Daoy (cell line): Measurements from ENCODE around the gene ABLIM1. TPM values are rescaled to one million over a fixed set of nuclear protein-coding genes. Genes with fewer than 3 reads are reported as not detected.

Experiments
- DNase-seq: peaks from one replicate; pipeline ENCODE4 v3.0.0-alpha.2; 2015; ENCODE audit warnings: low read depth
- total RNA-seq: library from RNA; depleted of rRNA; stranded (reverse); fragments of >200 nt; shearing (Covaris generic); gene quantifications from 2 replicates; pipeline ENCODE4 v1.2.3, GENCODE V29; 2014

The ABLIM1 gene
- total RNA-seq, 1 experiment from 2014 or later, result 3.0 TPM

DNA sequence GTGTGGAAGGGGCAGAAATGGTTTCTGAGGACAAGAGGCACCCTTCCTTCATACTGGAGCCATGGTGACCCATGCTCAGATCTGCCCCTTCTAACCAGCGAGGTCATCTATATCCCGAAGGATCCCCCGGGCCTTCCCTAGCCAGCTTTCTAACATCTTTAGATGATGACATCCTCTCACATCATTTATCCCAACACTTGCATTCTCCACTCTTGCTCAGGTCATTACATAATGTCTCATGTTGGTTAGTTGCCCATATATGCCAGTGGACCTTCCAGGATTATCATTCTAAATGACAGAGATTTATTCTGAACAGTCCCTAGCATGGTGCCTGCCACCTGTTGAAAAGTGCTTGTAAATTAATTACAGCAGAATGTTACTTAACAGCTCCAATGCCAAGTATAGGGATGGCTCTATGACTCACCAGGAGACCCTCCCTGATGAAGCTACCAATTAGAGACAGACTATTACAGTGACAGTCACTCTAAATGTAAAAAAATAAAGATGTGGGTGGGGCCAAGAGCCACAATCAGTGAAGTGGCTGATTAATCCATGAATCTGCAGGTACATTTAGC lies 22.6 kb upstream of the ABLIM1 start:
- no peak for DNase-seq

DNA sequence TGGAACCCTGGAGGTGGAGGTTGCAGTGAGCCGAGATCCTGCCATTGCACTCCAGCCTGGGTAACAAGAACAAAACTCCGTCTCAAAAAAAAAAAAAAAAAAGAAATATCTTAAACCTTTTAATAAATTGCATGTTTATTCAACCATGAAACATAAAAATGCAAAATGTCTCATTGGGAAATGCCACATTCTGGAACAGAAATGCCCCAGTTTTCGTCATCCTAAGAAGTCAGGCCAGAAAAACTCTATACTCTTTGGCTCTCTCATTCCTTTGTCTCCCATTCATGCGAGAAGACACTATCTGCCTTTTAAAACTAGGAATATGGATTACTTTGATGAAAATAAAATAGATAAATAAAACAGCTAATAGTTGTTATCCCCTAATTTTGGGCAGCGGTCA lies 21.5 kb upstream of the ABLIM1 start:
- no peak for DNase-seq

- no peak for DNase-seq
These were observed 20.7 kb upstream of the ABLIM1 start for GRCh38 chr10:114678820-114679219.

DNA sequence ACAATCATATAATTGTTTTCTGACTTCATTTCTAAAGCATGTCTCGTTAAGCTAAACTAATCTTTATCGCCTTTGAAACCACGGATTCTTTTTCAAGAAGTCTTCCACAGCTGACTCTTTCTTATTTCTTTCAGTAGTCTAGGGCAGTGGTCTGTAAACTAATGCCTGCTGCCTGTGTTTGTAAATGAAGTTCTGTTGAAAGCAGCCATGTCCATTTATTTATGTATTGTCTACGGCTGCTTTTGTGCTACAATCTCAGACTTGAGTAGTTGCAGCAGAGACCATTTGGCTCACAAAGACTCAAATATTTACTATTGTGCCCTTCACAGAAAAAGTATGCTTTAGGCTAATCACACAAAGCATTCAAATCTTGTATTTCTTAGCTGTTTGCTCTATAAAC lies 20.3 kb upstream of the ABLIM1 start:
- no peak for DNase-seq

GRCh38 chr10:114674346-114674745 lies 16.3 kb upstream of the ABLIM1 start:
- DNase-seq, result no peak

- no peak for DNase-seq
These were observed 11.6 kb upstream of the ABLIM1 start for GRCh38 chr10:114669648-114670047.

DNA sequence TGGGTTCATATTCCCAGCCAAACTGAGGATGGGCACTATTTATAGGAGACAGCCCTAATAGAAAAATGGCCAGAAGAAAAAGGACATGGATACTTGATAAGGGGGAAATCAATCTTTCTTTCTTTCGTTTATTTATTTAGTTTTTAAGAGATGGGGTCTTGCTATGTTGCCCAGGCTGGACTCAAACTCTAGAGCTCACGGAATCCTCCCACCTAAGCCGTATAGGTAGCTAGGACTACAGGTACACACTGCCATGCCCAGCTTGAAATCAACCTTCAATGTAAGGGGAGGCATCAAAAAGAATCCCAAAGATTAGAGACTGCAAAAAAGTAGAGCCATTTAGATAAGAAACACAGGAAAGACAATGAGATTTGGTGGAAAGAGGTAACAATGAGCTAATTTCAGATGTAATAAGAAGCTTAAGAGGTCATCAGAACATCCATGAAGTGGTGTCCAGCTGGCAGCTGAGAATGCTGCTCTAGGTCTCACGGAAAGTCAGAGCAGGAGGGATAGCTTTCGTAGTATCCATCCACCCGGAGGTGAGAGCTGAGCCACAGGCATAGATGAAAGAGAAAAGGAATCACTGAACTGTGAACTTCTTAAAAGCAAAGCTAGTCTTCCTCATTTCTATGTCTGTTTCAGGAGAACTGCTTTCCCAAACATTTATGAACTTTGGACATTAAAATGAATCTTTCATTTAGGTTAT lies 10.5 kb upstream of the ABLIM1 start:
- no peak for DNase-seq

- DNase-seq, result no peak
These were observed 7.8 kb upstream of the ABLIM1 start for GRCh38 chr10:114665873-114666272.

GRCh38 chr10:114665406-114665805 lies 7.3 kb upstream of the ABLIM1 start:
- DNase-seq, result no peak

DNA sequence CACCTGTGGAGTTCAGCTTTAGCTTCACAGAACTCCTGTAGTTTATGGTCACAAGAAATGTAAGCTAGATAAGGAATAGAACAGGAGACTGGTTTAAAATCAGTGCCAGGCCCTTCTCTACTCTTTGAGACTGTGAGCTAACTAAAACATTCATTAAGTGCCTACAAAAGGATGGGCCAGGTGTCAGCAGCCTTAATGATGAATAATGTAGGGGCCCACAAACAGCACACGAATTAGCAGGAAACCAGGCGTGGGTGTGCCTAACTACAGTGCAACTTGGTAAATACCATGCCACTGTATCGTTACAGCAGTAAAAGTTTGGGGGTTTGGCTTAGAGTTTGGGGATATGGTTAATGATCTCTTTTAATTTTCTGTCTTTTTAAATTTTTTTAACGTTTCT lies 6.1 kb upstream of the ABLIM1 start:
- DNase-seq, result no peak

DNA sequence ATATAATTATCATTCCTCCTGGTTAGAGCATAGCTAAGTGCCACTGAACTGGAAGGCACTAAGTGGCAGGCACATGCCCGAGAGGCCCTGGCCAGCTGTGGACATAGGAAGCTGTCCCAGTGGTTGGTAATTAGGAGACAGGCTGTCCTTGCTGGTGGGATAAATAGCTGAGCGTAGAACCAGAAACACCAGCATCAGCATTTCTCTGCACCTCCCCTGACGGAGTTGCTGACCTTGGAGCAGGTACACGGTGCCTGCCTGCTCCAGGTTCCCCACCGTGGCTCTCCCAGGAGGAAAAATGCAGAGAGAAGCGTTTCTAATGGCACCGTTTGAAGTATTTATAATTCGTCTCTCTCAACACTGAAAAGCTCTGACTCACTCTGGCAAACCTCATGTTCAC lies 5.6 kb upstream of the ABLIM1 start:
- no peak for DNase-seq

- DNase-seq, result no peak
These were observed 4.7 kb upstream of the ABLIM1 start for GRCh38 chr10:114662646-114663217.

- no peak for DNase-seq
These were observed 3.3 kb upstream of the ABLIM1 start for GRCh38 chr10:114661212-114661880.

DNA sequence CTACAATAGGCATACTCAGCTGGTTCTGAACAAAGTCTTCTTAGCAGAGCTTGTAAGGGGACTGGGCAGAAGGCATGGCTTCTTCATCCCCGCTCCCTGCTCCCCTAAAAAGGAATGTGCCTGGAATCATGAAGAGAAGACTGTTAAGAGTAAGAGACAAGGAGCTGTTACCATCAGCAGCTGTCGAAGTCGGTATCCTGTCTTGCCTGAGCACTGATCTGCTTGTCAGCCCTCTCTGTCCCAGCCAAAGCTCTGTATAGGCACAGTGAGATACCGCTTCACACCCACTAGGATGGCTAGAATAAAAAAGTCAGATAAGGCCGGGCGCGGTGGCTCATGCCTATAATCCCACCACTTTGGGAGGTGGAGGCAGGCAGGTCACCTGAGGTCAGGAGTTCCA lies 2.4 kb downstream of the ABLIM1 start:
- no peak for DNase-seq

GRCh38 chr10:114654822-114655575 lies 3.1 kb downstream of the ABLIM1 start:
- no peak for DNase-seq

- DNase-seq, result no peak
These were observed 4.1 kb downstream of the ABLIM1 start for GRCh38 chr10:114653926-114654325.

GRCh38 chr10:114652402-114653368 lies 5.4 kb downstream of the ABLIM1 start:
- no peak for DNase-seq

DNA sequence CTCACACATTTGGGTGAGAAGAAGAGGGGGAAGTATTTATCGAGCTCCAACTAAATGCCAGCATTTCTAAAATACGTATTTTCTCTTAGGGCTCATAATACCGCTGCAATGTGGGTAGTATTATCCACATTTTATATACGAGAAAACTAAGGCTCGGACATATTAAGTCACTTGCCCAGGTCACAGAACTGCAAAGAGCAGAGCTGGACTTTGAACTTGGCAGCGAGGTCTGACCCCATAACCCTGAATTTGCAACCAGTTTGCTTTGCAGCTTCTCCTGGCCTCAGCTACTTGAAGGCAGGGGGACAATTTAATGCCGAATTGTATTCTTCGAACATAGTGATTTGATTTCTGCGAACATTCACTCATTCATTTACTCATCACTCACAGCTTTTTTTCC lies 7.2 kb downstream of the ABLIM1 start:
- no peak for DNase-seq

DNA sequence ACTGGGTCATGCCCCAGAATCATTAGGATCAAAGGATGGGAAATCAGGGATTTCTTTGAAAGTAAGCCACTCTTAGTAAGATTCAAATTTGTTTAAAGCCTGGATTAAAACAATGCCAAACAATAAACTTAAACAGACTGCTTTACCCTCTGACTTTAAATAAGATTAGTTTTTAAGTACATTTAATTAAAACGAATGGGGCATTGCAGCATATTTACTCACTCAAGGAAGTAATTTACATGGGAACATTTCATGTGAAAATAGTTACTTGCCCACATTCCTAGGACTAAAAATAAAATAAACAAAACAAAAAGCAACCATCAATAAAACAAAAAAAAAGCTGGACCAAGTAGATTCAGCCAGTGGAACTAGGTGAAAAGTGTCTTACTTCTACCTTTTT lies 7.8 kb downstream of the ABLIM1 start:
- no peak for DNase-seq

- DNase-seq, result no peak
These were observed 8.7 kb downstream of the ABLIM1 start for GRCh38 chr10:114649217-114649903.
